Lower leg skin (tissue), 3 donors: ENCODE results near the gene ZNF532.

Experiments used
- CTCF ChIP-seq, 3 donors: fragments of 450-650 bp; IDR thresholded peaks; one replicate each; pipeline ENCODE4 v1.5.1; 2016; ENCODE audit warnings: antibody characterized with exemption in 3 of 3, mild to moderate bottlenecking in 3 of 3, moderate library complexity in 2 of 3
- POLR2A ChIP-seq, 2 donors: fragments of 450-650 bp; IDR thresholded peaks; one replicate each; pipeline ENCODE4 v1.6.1; 2016 to 2017; ENCODE audit warnings: antibody characterized with exemption in 2 of 2, mild to moderate bottlenecking in 1 of 2, moderate library complexity in 1 of 2

- TF ChIP-seq CTCF (IDR thresholded peaks at IDR 0.05) (no peak), POLR2A (IDR thresholded peaks at IDR 0.05) (no peak)
These were observed 27.8 kb downstream of the ZNF532 start for GRCh38 chr18:58892488-58892887.
